HCT116 (cell line): ENCODE measurements around the gene MAML2.

Source experiments
- CTCF ChIP-seq, 3 experiments: fragments of 200-600 bp in 1 of 3; sonication (generic) in 1 of 3; IDR thresholded peaks in 2 of 3; conservative IDR thresholded peaks in 1 of 3; 2 replicates each; pipeline ENCODE4 v1.5.1; 2012 to 2017; ENCODE audit warnings: low read depth in 2 of 3, low read length in 2 of 3, antibody characterized with exemption in 1 of 3, borderline replicate concordance in 1 of 3, control low read depth in 1 of 3, mild to moderate bottlenecking in 1 of 3, mixed read lengths in 1 of 3, mixed run types in 1 of 3, moderate library complexity in 1 of 3; ENCODE audit not compliant: insufficient read depth in 1 of 3
- ELF1 ChIP-seq: IDR thresholded peaks from 2 replicates; pipeline ENCODE4 v1.6.1; 2012; ENCODE audit warnings: low read depth, borderline replicate concordance
- EZH2 ChIP-seq: fragments of 200-600 bp; sonication (generic); IDR thresholded peaks from 2 replicates; pipeline ENCODE4 v1.6.1; 2017; ENCODE audit warnings: antibody characterized with exemption, mixed run types
- POLR2A ChIP-seq: IDR thresholded peaks from 2 replicates; pipeline ENCODE4 v1.7.0; 2011; ENCODE audit warnings: borderline replicate concordance; ENCODE audit not compliant: insufficient read depth, insufficient read length; ENCODE audit errors: extremely low read depth
- POLR2AphosphoS5 ChIP-seq: IDR thresholded peaks from 2 replicates; pipeline ENCODE4 v1.6.1; 2011; ENCODE audit warnings: mild to moderate bottlenecking, low read depth, low read length, moderate library complexity
- SIN3A ChIP-seq: IDR thresholded peaks from 2 replicates; pipeline ENCODE4 v1.6.1; 2012; ENCODE audit warnings: low read depth
- YY1 ChIP-seq: IDR thresholded peaks from 2 replicates; pipeline ENCODE4 v1.6.1; 2011; ENCODE audit warnings: low read length, low read depth, moderate library complexity, mild to moderate bottlenecking; ENCODE audit not compliant: insufficient replicate concordance; ENCODE audit errors: extremely low read depth
- ZBTB33 ChIP-seq: IDR thresholded peaks from 2 replicates; pipeline ENCODE4 v1.6.1; 2011; ENCODE audit warnings: mild to moderate bottlenecking, low read length, moderate library complexity; ENCODE audit not compliant: insufficient replicate concordance; ENCODE audit errors: extremely low read depth
- TF ChIP-seq, protein P1 (sequence below): IDR thresholded peaks from 2 replicates; pipeline ENCODE4 v1.6.1; 2012; ENCODE audit warnings: low read depth
- TF ChIP-seq, protein P2 (sequence below): IDR thresholded peaks from 2 replicates; pipeline ENCODE4 v1.6.1; 2012

DNA sequence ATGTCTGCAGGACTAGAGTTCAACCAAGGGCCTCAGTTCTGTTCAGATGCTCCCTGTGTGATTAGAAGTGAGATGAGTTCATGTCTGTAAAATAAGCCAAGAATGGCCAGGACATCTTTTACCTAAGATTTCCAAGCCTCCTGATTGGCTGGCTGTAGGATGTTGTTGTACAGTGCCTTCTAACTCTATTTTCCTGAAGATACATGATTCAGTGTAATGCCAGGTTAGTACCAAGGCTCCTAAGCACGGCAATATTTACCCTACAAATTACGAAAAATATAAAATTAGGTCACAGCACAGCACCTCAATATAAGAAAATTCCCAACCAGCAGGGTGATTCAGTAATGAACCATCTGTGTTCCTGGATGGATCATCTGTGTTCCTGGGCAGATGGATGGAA, 279.1 kb downstream of the MAML2 start:
- TF ChIP-seq CTCF (IDR thresholded peaks at IDR 0.05 in 2 of 3, conservative IDR thresholded peaks at IDR 0.05 in 1 of 3; ENCODE audit: borderline replicate concordance in 1 of 3, insufficient read depth in 1 of 3, low read depth in 2 of 3, low read length in 2 of 3): no peak
- no peak for TF ChIP-seq POLR2AphosphoS5
- no peak for TF ChIP-seq YY1
- no peak for TF ChIP-seq EZH2
- no peak for TF ChIP-seq ZBTB33
- TF ChIP-seq POLR2A: no peak
- TF ChIP-seq, protein P1, sequence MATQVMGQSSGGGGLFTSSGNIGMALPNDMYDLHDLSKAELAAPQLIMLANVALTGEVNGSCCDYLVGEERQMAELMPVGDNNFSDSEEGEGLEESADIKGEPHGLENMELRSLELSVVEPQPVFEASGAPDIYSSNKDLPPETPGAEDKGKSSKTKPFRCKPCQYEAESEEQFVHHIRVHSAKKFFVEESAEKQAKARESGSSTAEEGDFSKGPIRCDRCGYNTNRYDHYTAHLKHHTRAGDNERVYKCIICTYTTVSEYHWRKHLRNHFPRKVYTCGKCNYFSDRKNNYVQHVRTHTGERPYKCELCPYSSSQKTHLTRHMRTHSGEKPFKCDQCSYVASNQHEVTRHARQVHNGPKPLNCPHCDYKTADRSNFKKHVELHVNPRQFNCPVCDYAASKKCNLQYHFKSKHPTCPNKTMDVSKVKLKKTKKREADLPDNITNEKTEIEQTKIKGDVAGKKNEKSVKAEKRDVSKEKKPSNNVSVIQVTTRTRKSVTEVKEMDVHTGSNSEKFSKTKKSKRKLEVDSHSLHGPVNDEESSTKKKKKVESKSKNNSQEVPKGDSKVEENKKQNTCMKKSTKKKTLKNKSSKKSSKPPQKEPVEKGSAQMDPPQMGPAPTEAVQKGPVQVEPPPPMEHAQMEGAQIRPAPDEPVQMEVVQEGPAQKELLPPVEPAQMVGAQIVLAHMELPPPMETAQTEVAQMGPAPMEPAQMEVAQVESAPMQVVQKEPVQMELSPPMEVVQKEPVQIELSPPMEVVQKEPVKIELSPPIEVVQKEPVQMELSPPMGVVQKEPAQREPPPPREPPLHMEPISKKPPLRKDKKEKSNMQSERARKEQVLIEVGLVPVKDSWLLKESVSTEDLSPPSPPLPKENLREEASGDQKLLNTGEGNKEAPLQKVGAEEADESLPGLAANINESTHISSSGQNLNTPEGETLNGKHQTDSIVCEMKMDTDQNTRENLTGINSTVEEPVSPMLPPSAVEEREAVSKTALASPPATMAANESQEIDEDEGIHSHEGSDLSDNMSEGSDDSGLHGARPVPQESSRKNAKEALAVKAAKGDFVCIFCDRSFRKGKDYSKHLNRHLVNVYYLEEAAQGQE: no peak
- TF ChIP-seq ELF1: no peak
- TF ChIP-seq, protein P2, sequence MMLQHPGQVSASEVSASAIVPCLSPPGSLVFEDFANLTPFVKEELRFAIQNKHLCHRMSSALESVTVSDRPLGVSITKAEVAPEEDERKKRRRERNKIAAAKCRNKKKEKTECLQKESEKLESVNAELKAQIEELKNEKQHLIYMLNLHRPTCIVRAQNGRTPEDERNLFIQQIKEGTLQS: no peak
- TF ChIP-seq SIN3A: no peak
